SU-DHL-6 (cell line): Measurements from ENCODE around the gene JTB.

Source experiments
- CTCF ChIP-seq: fragments of 200-600 bp; sonication (generic); IDR thresholded peaks from one replicate; pipeline ENCODE4 v1.5.1; 2017; ENCODE audit warnings: antibody characterized with exemption, mild to moderate bottlenecking, low read length, moderate library complexity; ENCODE audit not compliant: insufficient read depth, poor library complexity, severe bottlenecking
- EZH2phosphoT487 ChIP-seq: fragments of 200-600 bp; sonication (generic), shearing (Covaris generic); conservative IDR thresholded peaks from 2 replicates; pipeline ENCODE4 v1.6.1; 2018; ENCODE audit warnings: mild to moderate bottlenecking, antibody characterized with exemption, low read length, moderate library complexity, mixed read lengths

- TF ChIP-seq CTCF (no peak), EZH2phosphoT487 (no peak)
These were observed 48.6 kb downstream of the JTB start for GRCh38 chr1:153928791-153929341.
